Lower leg skin (tissue), 3 donors: ENCODE results near the gene AFAP1L1.

ENCODE experiments used
- POLR2A ChIP-seq, 2 donors: fragments of 450-650 bp; IDR thresholded peaks; one replicate each; pipeline ENCODE4 v1.6.1; 2016 to 2017; ENCODE audit warnings: antibody characterized with exemption in 2 of 2, mild to moderate bottlenecking in 1 of 2, moderate library complexity in 1 of 2
- TF ChIP-seq, protein P1 (sequence below), 3 donors: fragments of 450-650 bp; IDR thresholded peaks; one replicate each; pipeline ENCODE4 v1.5.1; 2016; ENCODE audit warnings: antibody characterized with exemption in 3 of 3, mild to moderate bottlenecking in 3 of 3, moderate library complexity in 2 of 3

DNA sequence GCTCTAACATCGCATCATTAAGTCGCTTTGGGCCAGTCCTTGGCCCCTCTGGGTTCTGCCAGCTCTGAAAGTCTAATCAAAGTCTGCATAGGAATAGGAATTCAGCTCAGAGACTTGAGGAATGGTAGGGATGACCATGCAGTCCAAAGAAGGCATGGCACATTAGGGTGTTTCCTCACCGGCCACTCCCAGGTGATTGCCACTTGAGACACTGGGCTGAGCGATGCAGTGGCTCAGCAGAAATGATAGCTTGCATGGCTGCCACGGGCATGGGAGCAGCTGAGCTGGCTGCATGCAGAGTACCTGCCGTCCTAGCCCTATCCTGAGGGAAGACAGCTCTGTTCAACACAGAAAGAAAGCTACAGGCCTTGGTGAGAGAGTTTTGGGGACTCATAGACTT lies 28.8 kb downstream of the AFAP1L1 start:
- TF ChIP-seq, protein P1, sequence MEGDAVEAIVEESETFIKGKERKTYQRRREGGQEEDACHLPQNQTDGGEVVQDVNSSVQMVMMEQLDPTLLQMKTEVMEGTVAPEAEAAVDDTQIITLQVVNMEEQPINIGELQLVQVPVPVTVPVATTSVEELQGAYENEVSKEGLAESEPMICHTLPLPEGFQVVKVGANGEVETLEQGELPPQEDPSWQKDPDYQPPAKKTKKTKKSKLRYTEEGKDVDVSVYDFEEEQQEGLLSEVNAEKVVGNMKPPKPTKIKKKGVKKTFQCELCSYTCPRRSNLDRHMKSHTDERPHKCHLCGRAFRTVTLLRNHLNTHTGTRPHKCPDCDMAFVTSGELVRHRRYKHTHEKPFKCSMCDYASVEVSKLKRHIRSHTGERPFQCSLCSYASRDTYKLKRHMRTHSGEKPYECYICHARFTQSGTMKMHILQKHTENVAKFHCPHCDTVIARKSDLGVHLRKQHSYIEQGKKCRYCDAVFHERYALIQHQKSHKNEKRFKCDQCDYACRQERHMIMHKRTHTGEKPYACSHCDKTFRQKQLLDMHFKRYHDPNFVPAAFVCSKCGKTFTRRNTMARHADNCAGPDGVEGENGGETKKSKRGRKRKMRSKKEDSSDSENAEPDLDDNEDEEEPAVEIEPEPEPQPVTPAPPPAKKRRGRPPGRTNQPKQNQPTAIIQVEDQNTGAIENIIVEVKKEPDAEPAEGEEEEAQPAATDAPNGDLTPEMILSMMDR (IDR thresholded peaks at IDR 0.05) = no peak
- TF ChIP-seq POLR2A (IDR thresholded peaks at IDR 0.05) = no peak
